ENCODE results near the gene ANKRD66.

Gene ANKRD66

GRCh38 chr6:46777476-46778346 is 31.0 kb downstream of the ANKRD66 start:
- Histone ChIP-seq H3F3A (ENCODE audit: low read depth) (no peaks in the 10 kb centered on the region), H3K4me1 (ENCODE audit: insufficient read depth, low read length, poor library complexity, severe bottlenecking) (no peaks in the 10 kb centered on the region), H4K20me1 (ENCODE audit: insufficient read depth, low read length, poor library complexity, severe bottlenecking) (no peaks in the 10 kb centered on the region), H3K79me2 (ENCODE audit: insufficient read depth, low read length) (no peaks in the 10 kb centered on the region), H3K9ac (ENCODE audit: low read depth, low read length, poor library complexity, severe bottlenecking) (no peak overlapping the region), H3K4me2 (ENCODE audit: low read depth, low read length, poor library complexity, severe bottlenecking) (no peak overlapping the region), H3K27me3 (ENCODE audit: insufficient read depth, low read length, poor library complexity, severe bottlenecking) (no peaks in the 10 kb centered on the region), H3K4me3 (ENCODE audit: low read length, poor library complexity, severe bottlenecking) (no peak overlapping the region), H2AFZ (ENCODE audit: low read length) (no peak overlapping the region), H3K9me2 (replicated peaks; ENCODE audit: low read depth, low read length) (no peaks in the 10 kb centered on the region), H3K9me3 (ENCODE audit: insufficient read depth, low read depth, low read length) (no peaks in the 10 kb centered on the region), H3K36me3 (ENCODE audit: insufficient read depth, low read length) (no peaks in the 10 kb centered on the region)
- TF ChIP-seq CTCF (conservative IDR thresholded peaks at IDR 0.05; ENCODE audit: low read length) (no peak), EZH2phosphoT487 (IDR thresholded peaks at IDR 0.05; ENCODE audit: borderline replicate concordance) (no peak)

GRCh38 chr6:46781478-46782378 is 35.0 kb downstream of the ANKRD66 start:
- Histone ChIP-seq H2AFZ (ENCODE audit: low read length) (no peak overlapping the region), H3K9me3 (ENCODE audit: insufficient read depth, low read depth, low read length) (no peaks in the 10 kb centered on the region), H3K4me2 (ENCODE audit: low read depth, low read length, poor library complexity, severe bottlenecking) (no peak overlapping the region), H3K9me2 (replicated peaks; ENCODE audit: low read depth, low read length) (no peaks in the 10 kb centered on the region), H3K36me3 (ENCODE audit: insufficient read depth, low read length) (no peaks in the 10 kb centered on the region), H3K27me3 (ENCODE audit: insufficient read depth, low read length, poor library complexity, severe bottlenecking) (no peaks in the 10 kb centered on the region), H3K79me2 (ENCODE audit: insufficient read depth, low read length) (no peaks in the 10 kb centered on the region), H3K4me3 (ENCODE audit: low read length, poor library complexity, severe bottlenecking) (no peak overlapping the region), H4K20me1 (ENCODE audit: insufficient read depth, low read length, poor library complexity, severe bottlenecking) (no peaks in the 10 kb centered on the region), H3K9ac (ENCODE audit: low read depth, low read length, poor library complexity, severe bottlenecking) (no peak overlapping the region), H3F3A (ENCODE audit: low read depth) (no peaks in the 10 kb centered on the region), H3K4me1 (ENCODE audit: insufficient read depth, low read length, poor library complexity, severe bottlenecking) (no peaks in the 10 kb centered on the region)
- TF ChIP-seq EZH2phosphoT487 (IDR thresholded peaks at IDR 0.05; ENCODE audit: borderline replicate concordance) (no peak), CTCF (conservative IDR thresholded peaks at IDR 0.05; ENCODE audit: low read length) (peak; percentile 79)

GRCh38 chr6:46784535-46784934 is 37.8 kb downstream of the ANKRD66 start:
- Histone ChIP-seq H4K20me1 (ENCODE audit: insufficient read depth, low read length, poor library complexity, severe bottlenecking) (no peaks in the 10 kb centered on the region), H3K9ac (ENCODE audit: low read depth, low read length, poor library complexity, severe bottlenecking) (no peak overlapping the region), H3F3A (ENCODE audit: low read depth) (no peaks in the 10 kb centered on the region), H2AFZ (ENCODE audit: low read length) (no peak overlapping the region), H3K27me3 (ENCODE audit: insufficient read depth, low read length, poor library complexity, severe bottlenecking) (no peaks in the 10 kb centered on the region), H3K36me3 (ENCODE audit: insufficient read depth, low read length) (no peaks in the 10 kb centered on the region), H3K4me1 (ENCODE audit: insufficient read depth, low read length, poor library complexity, severe bottlenecking) (no peaks in the 10 kb centered on the region), H3K9me2 (replicated peaks; ENCODE audit: low read depth, low read length) (no peaks in the 10 kb centered on the region), H3K4me3 (ENCODE audit: low read length, poor library complexity, severe bottlenecking) (no peak overlapping the region), H3K4me2 (ENCODE audit: low read depth, low read length, poor library complexity, severe bottlenecking) (no peak overlapping the region), H3K9me3 (ENCODE audit: insufficient read depth, low read depth, low read length) (no peaks in the 10 kb centered on the region), H3K79me2 (ENCODE audit: insufficient read depth, low read length) (no peaks in the 10 kb centered on the region)
- TF ChIP-seq EZH2phosphoT487 (IDR thresholded peaks at IDR 0.05; ENCODE audit: borderline replicate concordance) (no peak), CTCF (conservative IDR thresholded peaks at IDR 0.05; ENCODE audit: low read length) (no peak)
